Aorta (tissue), 5 donors: ENCODE measurements around the gene NR2E1. TPM values are rescaled to one million over a fixed set of nuclear protein-coding genes. Genes with fewer than 3 reads are reported as not detected.

Experiments
- ATAC-seq: fragments of 200-7000 bp; cut with Tn5 transposase; one replicate; pipeline ENCODE4 v1.9.1; 2022; ENCODE audit warnings: moderate library complexity; ENCODE audit not compliant: low FRiP score
- DNase-seq, 2 donors: peaks; one replicate each; pipeline ENCODE4 v3.0.0-alpha.2; 2020
- H3K27ac ChIP-seq, 2 donors: one replicate each; pipeline ENCODE4 v1.5.1; 2013; ENCODE audit warnings: low read length in 2 of 2, mild to moderate bottlenecking in 2 of 2, moderate library complexity in 2 of 2, control low read depth in 1 of 2, inconsistent platforms in 1 of 2, low read depth in 1 of 2
- H3K27me3 ChIP-seq, 2 donors: one replicate each; pipeline ENCODE4 v1.6.1; 2013; ENCODE audit warnings: control low read depth in 1 of 2, low read length in 1 of 2, mild to moderate bottlenecking in 1 of 2, moderate library complexity in 1 of 2; ENCODE audit not compliant: insufficient read depth in 2 of 2, control insufficient read depth in 1 of 2
- H3K36me3 ChIP-seq, 2 donors: one replicate each; pipeline ENCODE4 v1.6.1; 2013; ENCODE audit warnings: control low read depth in 1 of 2, low read length in 1 of 2, mild to moderate bottlenecking in 1 of 2; ENCODE audit not compliant: insufficient read depth in 2 of 2, control insufficient read depth in 1 of 2
- H3K4me1 ChIP-seq, 2 donors: one replicate each; pipeline ENCODE4 v1.6.1; 2013; ENCODE audit warnings: low read length in 2 of 2, control low read depth in 1 of 2, mild to moderate bottlenecking in 1 of 2, moderate library complexity in 1 of 2; ENCODE audit not compliant: insufficient read depth in 2 of 2, control insufficient read depth in 1 of 2
- H3K4me3 ChIP-seq, 2 donors: one replicate each; pipeline ENCODE4 v1.5.1; 2013; ENCODE audit warnings: low read length in 2 of 2, control low read depth in 1 of 2, mild to moderate bottlenecking in 1 of 2
- H3K9me3 ChIP-seq: one replicate; pipeline ENCODE4 v1.6.1; 2013; ENCODE audit warnings: mild to moderate bottlenecking, low read length; ENCODE audit not compliant: control insufficient read depth
- WGBS, 2 donors: extraction: QIAGEN DNeasy Blood & Tissue Kit; methylation state at CpG; one replicate each; pipeline ENCODE4 v1.1.7; 2013; 5-methylcytosine and 5-hydroxymethylcytosine counted together
- intact Hi-C, 2 donors: fragments of 100-400 bp; cut with DNase I; formaldehyde crosslinking; loops; one replicate each; pipeline versions ENCODE4 v1.14.2 to v1.15.0; 2022
- polyA plus RNA-seq, 2 donors: library from polyadenylated mRNA; stranded (reverse); fragments of 200-250 nt; gene quantifications; one replicate each; pipeline ENCODE4 v1.2.3, GENCODE V29; 2013
- total RNA-seq, 2 donors: library from RNA; stranded (reverse); fragmentation: NEBNext Ultra II Directional; extraction: Animal tissue kit (Norgen Biotek cat#: 25700); gene quantifications; one replicate each; pipeline ENCODE4 v1.2.1, GENCODE V29; 2021
- donor health status: healthy with polysubstance abuse.
- donor health status: Bipolar disorder and iron deficiency.
- donor health status: DM: no; HTN: no; CAD: no.
- donor health status: DM: no; HTN: no; CAD: no.
- donor health status: DM: yes; HTN: yes; CAD: no.

Gene NR2E1
- total and polyA plus RNA-seq, 4 donors: not detected

GRCh38 chr6:108121612-108122011, 44.2 kb upstream of the NR2E1 start:
- no peaks in the 10 kb centered on the region for H3K27me3 ChIP-seq
- intact Hi-C loops: no loop called here
- 81 to 83% methylated on average over 10 of the region's 10 CpGs for WGBS, 2 donors
- no peak for ATAC-seq
- peaks cover 2% of the 10 kb centered on the region for H3K9me3 ChIP-seq
- no peaks in the 10 kb centered on the region for H3K36me3 ChIP-seq
- no peak for DNase-seq
- H3K4me1 ChIP-seq: no peaks in the 10 kb centered on the region
- H3K27ac ChIP-seq: no peak overlapping the region
- no peak overlapping the region for H3K4me3 ChIP-seq

- intact Hi-C loops: no loop called here
- Histone ChIP-seq H3K27ac (no peak overlapping the region), H3K9me3 (peaks cover 2% of the 10 kb centered on the region), H3K4me1 (no peaks in the 10 kb centered on the region), H3K4me3 (no peak overlapping the region), H3K36me3 (no peaks in the 10 kb centered on the region), H3K27me3 (no peaks in the 10 kb centered on the region)
- DNase-seq: no peak
- ATAC-seq: no peak
- 40 to 42% methylated on average over 13 of the region's 13 CpGs for WGBS, 2 donors
Measured at GRCh38 chr6:108123481-108123929, 42.3 kb upstream of the NR2E1 start.

- ATAC-seq (no peak), DNase-seq (no peak)
- Histone ChIP-seq H3K4me1 (no peaks in the 10 kb centered on the region), H3K9me3 (peaks cover 2% of the 10 kb centered on the region), H3K36me3 (no peaks in the 10 kb centered on the region), H3K4me3 (no peak overlapping the region), H3K27me3 (no peaks in the 10 kb centered on the region), H3K27ac (no peak overlapping the region)
- intact Hi-C loops: no loop called here
- WGBS, 2 donors: 55% methylated on average over 7 of the region's 7 CpGs
Measured at GRCh38 chr6:108123946-108124345, 41.9 kb upstream of the NR2E1 start.

- H3K27me3 ChIP-seq: no peaks in the 10 kb centered on the region
- no peaks in the 10 kb centered on the region for H3K4me1 ChIP-seq
- DNase-seq (no peak), ATAC-seq (no peak)
- H3K27ac ChIP-seq: no peak overlapping the region
- H3K9me3 ChIP-seq: peaks cover 2% of the 10 kb centered on the region
- H3K36me3 ChIP-seq: no peaks in the 10 kb centered on the region
- WGBS, 2 donors: 93 to 97% methylated on average over 1 of the region's 1 CpG
- intact Hi-C loops: no loop called here
- no peak overlapping the region for H3K4me3 ChIP-seq
Measured at GRCh38 chr6:108127056-108127455, 38.8 kb upstream of the NR2E1 start.

- intact Hi-C loops: no loop called here
- Histone ChIP-seq H3K27me3 (no peaks in the 10 kb centered on the region), H3K9me3 (peaks cover 2% of the 10 kb centered on the region), H3K4me3 (no peak overlapping the region), H3K36me3 (no peaks in the 10 kb centered on the region), H3K27ac (no peak overlapping the region), H3K4me1 (no peaks in the 10 kb centered on the region)
- DNase-seq (no peak), ATAC-seq (no peak)
- 82 to 85% methylated on average over 2 of the region's 2 CpGs for WGBS, 2 donors
Measured at GRCh38 chr6:108127826-108128225, 38.0 kb upstream of the NR2E1 start.

GRCh38 chr6:108130262-108130661, 35.6 kb upstream of the NR2E1 start:
- Histone ChIP-seq H3K27me3 (no peaks in the 10 kb centered on the region), H3K27ac (no peak overlapping the region), H3K9me3 (no peaks in the 10 kb centered on the region), H3K36me3 (no peaks in the 10 kb centered on the region), H3K4me3 (no peak overlapping the region), H3K4me1 (no peaks in the 10 kb centered on the region)
- intact Hi-C loops: loop anchor here in 1 of 2 donors (5.0 kb wide), 1 partner anchor 132 kb away; the partner anchor contains the start of gene SNX3
- ATAC-seq (no peak), DNase-seq (no peak)

GRCh38 chr6:108132863-108133262, 33.0 kb upstream of the NR2E1 start:
- no peaks in the 10 kb centered on the region for H3K36me3 ChIP-seq
- DNase-seq (no peak), ATAC-seq (no peak)
- intact Hi-C loops: loop anchor here in 1 of 2 donors (5.0 kb wide), 1 partner anchor 129 kb away; the partner anchor contains the start of gene SNX3
- H3K27me3 ChIP-seq: no peaks in the 10 kb centered on the region
- H3K4me1 ChIP-seq: no peaks in the 10 kb centered on the region
- no peak overlapping the region for H3K27ac ChIP-seq
- no peak overlapping the region for H3K4me3 ChIP-seq
- WGBS, 2 donors: 93 to 98% methylated on average over 4 of the region's 4 CpGs
- no peaks in the 10 kb centered on the region for H3K9me3 ChIP-seq

GRCh38 chr6:108133594-108134179, 32.1 kb upstream of the NR2E1 start:
- Histone ChIP-seq H3K27ac (peak overlapping the region in 1 of 2 donors; percentile 55), H3K4me3 (peak overlapping the region; percentile 25 to 41), H3K36me3 (no peaks in the 10 kb centered on the region), H3K27me3 (no peaks in the 10 kb centered on the region), H3K4me1 (no peaks in the 10 kb centered on the region), H3K9me3 (no peaks in the 10 kb centered on the region)
- ATAC-seq: peak; percentile 63
- DNase-seq: peak; percentile 64 to 84
- WGBS, 2 donors: 6 to 8% methylated on average over 36 of the region's 36 CpGs
- intact Hi-C loops: loop anchor here in 1 of 2 donors (5.0 kb wide), 1 partner anchor 129 kb away; the partner anchor contains the start of gene SNX3

- no peaks in the 10 kb centered on the region for H3K27me3 ChIP-seq
Measured at GRCh38 chr6:108134213-108134970, 31.4 kb upstream of the NR2E1 start.

More at GRCh38 chr6:108134213-108134970, 31.4 kb upstream of the NR2E1 start:
- DNase-seq (no peak), ATAC-seq (no peak)
- no peaks in the 10 kb centered on the region for H3K4me1 ChIP-seq
- H3K4me3 ChIP-seq: peak overlapping the region in 1 of 2 donors; percentile 41
- no peaks in the 10 kb centered on the region for H3K36me3 ChIP-seq
- WGBS, 2 donors: 52 to 53% methylated on average over 18 of the region's 18 CpGs
- H3K9me3 ChIP-seq: no peaks in the 10 kb centered on the region
- intact Hi-C loops: loop anchor here in 1 of 2 donors (5.0 kb wide), 1 partner anchor 128 kb away; the partner anchor contains the start of gene SNX3
- H3K27ac ChIP-seq: no peak overlapping the region
